Measurements from ENCODE around the gene CCL26. TPM values are rescaled to one million over a fixed set of nuclear protein-coding genes. Genes with fewer than 3 reads are reported as not detected.
A peak's percentile ranks its signal among the peaks of the same experiment; 100 is the strongest.
"Not testable (repeated sequence)": the region's sequence is repeated elsewhere in the genome, so short reads cannot be mapped to it uniquely, and the experiment has no call there.

The CCL26 gene
- total and polyA plus RNA-seq, 12 donors = 0.55 to 2.0 (median 0.98) TPM; not detected in 5

DNA sequence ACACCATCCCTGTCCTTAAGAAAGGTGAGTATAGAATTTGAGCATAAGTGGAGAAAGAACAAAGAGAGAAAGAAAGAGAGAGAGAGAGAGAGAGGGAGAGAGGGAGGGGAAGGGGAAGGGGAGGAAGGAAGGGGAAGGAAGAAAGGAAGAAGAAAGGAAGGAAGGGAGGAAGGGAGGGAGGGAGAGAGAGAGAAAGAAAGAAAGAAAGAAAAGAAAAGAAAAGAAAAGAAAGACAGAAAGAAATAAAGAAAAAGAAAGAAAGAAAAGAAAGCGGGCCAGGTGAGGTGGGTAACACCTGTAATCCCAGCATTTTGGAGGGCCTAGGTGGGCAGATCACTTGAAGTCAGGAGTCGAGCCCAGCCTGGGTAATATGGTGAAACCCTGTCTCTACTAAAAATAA, 21.7 kb upstream of the CCL26 start:
- Histone ChIP-seq H3K36me3 (no peaks in the 10 kb centered on the region), H3K4me1 (peaks cover 3 to 37% (median 9%) of the 10 kb centered on the region in 9 donors), H3K9me3 (no peaks in the 10 kb centered on the region), H3K27me3 (no peaks in the 10 kb centered on the region), H3K4me3 (no peak overlapping the region), H3K27ac (no peak overlapping the region)
- no peak for TF ChIP-seq CTCF (IDR thresholded peaks at IDR 0.05)
- DNase-seq = no peak
- WGBS, 2 donors = 92 to 96% methylated on average over 2 of the region's 2 CpGs
- ATAC-seq = no peak
- intact Hi-C loops (cut with DNase I) = loop anchor here in 1 of 10 donors (10.0 kb wide), 1 partner anchor 61 kb away; no protein-coding TSS in a partner anchor

DNA sequence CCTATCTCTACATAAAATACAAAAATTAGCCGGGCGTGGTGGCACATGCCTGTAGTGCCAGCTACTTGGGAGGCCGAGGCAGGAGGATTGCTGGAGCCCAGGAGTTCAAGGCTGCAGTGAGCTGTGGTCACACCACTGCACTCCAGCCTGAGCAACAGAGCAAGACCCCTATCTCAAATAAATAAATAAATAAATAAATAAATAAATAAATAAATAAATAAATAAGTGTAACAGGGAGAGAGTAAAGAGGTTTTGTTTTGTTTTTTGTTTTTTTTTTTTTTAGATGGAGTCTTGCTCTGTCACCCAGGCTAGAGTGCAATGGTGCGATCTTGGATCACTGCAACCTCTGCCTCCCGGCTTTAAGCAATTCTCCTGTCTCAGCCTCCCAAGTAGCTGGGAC, 20.6 kb upstream of the CCL26 start:
- ATAC-seq, H3K9me3 ChIP-seq, DNase-seq, H3K4me3 ChIP-seq, H3K36me3 ChIP-seq, H3K27me3 ChIP-seq, H3K27ac ChIP-seq: not testable (repeated sequence)
- H3K4me1 ChIP-seq = peaks cover 3 to 37% (median 9%) of the 10 kb centered on the region in 9 donors
- 94 to 100% methylated on average over 5 of the region's 5 CpGs for WGBS, 2 donors
- intact Hi-C loops (cut with DNase I) = loop anchor here in 1 of 10 donors (10.0 kb wide), 1 partner anchor 62 kb away; no protein-coding TSS in a partner anchor

- H3K4me1 ChIP-seq = peaks cover 0 to 15% (median 3%) of the 10 kb centered on the region in 9 donors
Observed at GRCh38 chr7:75789361-75789924, 17.4 kb upstream of the CCL26 start.

DNA sequence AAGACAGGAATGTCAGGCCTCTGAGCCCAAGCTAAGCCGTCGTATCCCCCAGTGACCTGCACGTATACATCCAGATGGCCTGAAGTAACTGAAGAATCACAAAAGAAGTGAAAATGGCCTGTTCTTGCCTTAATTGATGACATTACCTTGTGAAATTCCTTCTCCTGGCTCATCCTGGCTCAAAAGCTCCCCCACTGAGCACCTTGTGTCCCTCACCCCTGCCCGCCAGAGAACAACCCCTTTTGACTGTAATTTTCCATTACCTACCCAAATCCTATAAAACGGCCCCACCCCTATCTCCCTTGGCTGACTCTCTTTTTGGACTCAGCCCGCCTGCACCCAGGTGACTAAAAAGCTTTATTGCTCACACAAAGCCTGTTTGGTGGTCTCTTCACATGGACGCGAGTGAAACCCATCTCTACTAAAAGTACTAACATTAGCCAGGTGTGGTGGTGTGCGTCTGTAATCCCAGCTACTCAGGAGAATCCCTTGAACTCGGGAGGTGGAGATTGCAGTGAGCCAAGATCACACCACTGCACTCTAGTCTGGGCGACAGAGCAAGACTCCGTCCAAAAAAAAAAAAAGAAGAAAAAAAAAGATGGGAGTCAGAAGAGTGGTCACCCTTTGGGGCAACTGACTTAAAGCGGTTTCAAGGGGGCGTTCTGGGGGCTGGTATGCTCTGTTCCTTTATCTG, 16.3 kb upstream of the CCL26 start:
- H3K27me3 ChIP-seq; H3K4me3 ChIP-seq; H3K9me3 ChIP-seq; H3K27ac ChIP-seq; DNase-seq; intact Hi-C loops (cut with DNase I); ATAC-seq; H3K36me3 ChIP-seq: not testable (repeated sequence)
- WGBS, 2 donors = 71 to 78% methylated on average over 14 of the region's 14 CpGs
- peaks cover 0 to 12% (median 3%) of the 10 kb centered on the region in 9 donors for H3K4me1 ChIP-seq

More at GRCh38 chr7:75789361-75789924, 17.4 kb upstream of the CCL26 start:
- no peak for DNase-seq
- Histone ChIP-seq H3K9me3 (no peaks in the 10 kb centered on the region), H3K27ac (peak overlapping the region in 2 of 10 donors; percentile 16 to 30), H3K27me3 (no peaks in the 10 kb centered on the region), H3K36me3 (no peaks in the 10 kb centered on the region), H3K4me3 (no peak overlapping the region)
- intact Hi-C loops (cut with DNase I) = no loop called here
- ATAC-seq = peak in 2 of 8 donors; percentile 12 to 41
- 67 to 69% methylated on average over 3 of the region's 3 CpGs for WGBS, 2 donors
- TF ChIP-seq CTCF (IDR thresholded peaks at IDR 0.05) = no peak

DNA sequence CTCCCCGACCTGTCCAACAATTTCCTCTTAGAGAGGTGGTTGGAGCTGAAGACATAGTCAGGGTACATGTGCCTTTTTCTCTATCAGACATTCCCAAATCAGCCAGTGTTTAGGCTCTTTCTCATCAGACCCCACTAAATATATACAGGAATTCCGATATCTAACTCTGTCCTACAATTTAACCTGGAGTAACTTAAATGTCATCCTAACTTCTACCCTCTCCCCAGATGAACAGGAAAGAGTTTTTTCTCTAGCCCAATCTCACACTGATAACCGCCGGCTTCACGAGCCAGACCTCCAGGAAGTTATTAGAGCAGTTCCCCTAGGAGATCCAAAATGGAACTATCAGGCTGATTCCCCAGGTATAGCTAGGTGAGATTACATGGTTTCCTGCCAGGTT, 11.0 kb upstream of the CCL26 start:
- intact Hi-C loops (cut with DNase I); DNase-seq; H3K9me3 ChIP-seq; H3K36me3 ChIP-seq; H3K27ac ChIP-seq; H3K4me1 ChIP-seq; H3K4me3 ChIP-seq; ATAC-seq: not testable (repeated sequence)
- peaks cover 0 to 15% (median 0%) of the 10 kb centered on the region in 7 donors for H3K27me3 ChIP-seq
- 66 to 74% methylated on average over 5 of the region's 5 CpGs for WGBS, 2 donors

GRCh38 chr7:75780647-75781273, 8.7 kb upstream of the CCL26 start:
- H3K27ac ChIP-seq; H3K36me3 ChIP-seq; ATAC-seq; H3K9me3 ChIP-seq; DNase-seq; H3K4me1 ChIP-seq; intact Hi-C loops (cut with DNase I); H3K4me3 ChIP-seq: not testable (repeated sequence)
- WGBS, 2 donors = 77 to 84% methylated on average over 14 of the region's 14 CpGs
- H3K27me3 ChIP-seq = peaks cover 0 to 15% (median 0%) of the 10 kb centered on the region in 7 donors

DNA sequence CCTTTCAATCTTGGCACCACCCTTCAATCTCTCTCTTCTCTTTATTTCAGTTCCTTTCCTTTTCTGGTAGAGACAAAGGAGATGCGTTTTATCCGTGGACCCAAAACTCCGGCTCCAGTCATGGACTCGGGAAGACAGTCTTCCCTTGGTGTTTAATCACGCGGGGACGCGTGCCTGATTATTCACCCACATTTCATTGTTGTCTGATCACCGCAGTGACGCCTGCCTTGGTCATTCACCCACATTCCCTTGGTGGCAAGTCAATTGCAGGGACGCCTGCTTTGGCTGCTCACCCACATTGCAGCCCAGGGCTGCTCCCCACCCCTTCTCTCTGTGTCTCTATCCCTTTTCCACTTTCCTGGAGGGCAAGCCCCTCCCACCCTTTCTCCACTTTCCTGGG, 7.5 kb upstream of the CCL26 start:
- H3K36me3 ChIP-seq; ATAC-seq; H3K9me3 ChIP-seq; intact Hi-C loops (cut with DNase I); H3K27ac ChIP-seq; H3K4me1 ChIP-seq; DNase-seq; H3K4me3 ChIP-seq: not testable (repeated sequence)
- H3K27me3 ChIP-seq = peaks cover 0 to 15% (median 0%) of the 10 kb centered on the region in 7 donors
- 87 to 88% methylated on average over 11 of the region's 11 CpGs for WGBS, 2 donors

DNA sequence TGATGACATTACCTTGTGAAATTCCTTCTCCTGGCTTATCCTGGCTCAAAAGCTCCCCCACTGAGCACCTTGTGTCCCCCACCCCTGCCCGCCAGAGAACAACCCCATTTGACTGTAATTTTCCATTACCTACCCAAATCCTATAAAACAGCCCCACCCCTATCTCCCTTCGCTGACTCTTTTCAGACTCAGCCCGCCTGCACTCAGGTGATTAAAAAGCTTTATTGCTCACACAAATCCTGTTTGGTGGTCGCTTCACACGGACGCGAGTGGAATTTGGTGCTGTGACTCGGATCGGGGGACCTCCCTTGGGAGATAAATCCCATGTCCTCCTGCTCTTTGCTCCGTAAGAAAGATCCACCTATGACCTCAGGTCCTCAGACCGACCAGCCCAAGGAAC, 7.0 kb upstream of the CCL26 start:
- ATAC-seq; H3K27ac ChIP-seq; H3K4me1 ChIP-seq; DNase-seq; intact Hi-C loops (cut with DNase I); H3K9me3 ChIP-seq; H3K4me3 ChIP-seq; H3K36me3 ChIP-seq: not testable (repeated sequence)
- WGBS, 2 donors = 77 to 79% methylated on average over 11 of the region's 11 CpGs
- peaks cover 0 to 15% (median 0%) of the 10 kb centered on the region in 7 donors for H3K27me3 ChIP-seq

All from heart right ventricle (tissue), 16 donors.